ENCODE data around the gene DYNLT5.

GRCh38 chr1:66788231-66788939 is 36.1 kb downstream of the DYNLT5 start:
- no peak for TF ChIP-seq CTCF (IDR thresholded peaks at IDR 0.05 in 8 of 11, conservative IDR thresholded peaks at IDR 0.05 in 3 of 11)
- TF ChIP-seq POLR2A (IDR thresholded peaks at IDR 0.05), result no peak

Measured in spleen (tissue), 7 donors.